OCI-LY3 (cell line): ENCODE measurements around the gene LIMD2.

Experiments used
- CTCF ChIP-seq: fragments of 200-600, 300-600 bp; sonication (generic); IDR thresholded peaks from 2 replicates; pipeline ENCODE4 v1.5.1; 2014; ENCODE audit warnings: antibody characterized with exemption, low read length, low read depth
- EZH2phosphoT487 ChIP-seq: fragments of 200-600 bp; shearing (Covaris generic); IDR thresholded peaks from 2 replicates; pipeline ENCODE4 v1.6.1; 2018; ENCODE audit warnings: antibody characterized with exemption, mixed run types, low read depth

GRCh38 chr17:63682981-63683380 lies 16.9 kb downstream of the LIMD2 start:
- TF ChIP-seq CTCF (no peak), EZH2phosphoT487 (no peak)
